GM20000 (cell line): Measurements from ENCODE around the gene PPP1R16B.

ENCODE experiments used
- DNase-seq: peaks from one replicate; pipeline ENCODE4 v3.0.0; 2012; ENCODE audit warnings: low spot score
- CTCF ChIP-seq: IDR thresholded peaks from 2 replicates; pipeline ENCODE4 v1.5.1; 2012; ENCODE audit warnings: mild to moderate bottlenecking, control low read depth; ENCODE audit errors: extremely low read depth, missing control alignments

Gene PPP1R16B

GRCh38 chr20:38805502-38805957 is at the start of gene PPP1R16B:
Gene PPP1R16B, plus strand, starts transcription at chr20:38805697. Its CDS starts 30,229 bp downstream, at chr20:38835926.
- no peak for TF ChIP-seq CTCF
- DNase-seq, result peak; percentile 87

DNA sequence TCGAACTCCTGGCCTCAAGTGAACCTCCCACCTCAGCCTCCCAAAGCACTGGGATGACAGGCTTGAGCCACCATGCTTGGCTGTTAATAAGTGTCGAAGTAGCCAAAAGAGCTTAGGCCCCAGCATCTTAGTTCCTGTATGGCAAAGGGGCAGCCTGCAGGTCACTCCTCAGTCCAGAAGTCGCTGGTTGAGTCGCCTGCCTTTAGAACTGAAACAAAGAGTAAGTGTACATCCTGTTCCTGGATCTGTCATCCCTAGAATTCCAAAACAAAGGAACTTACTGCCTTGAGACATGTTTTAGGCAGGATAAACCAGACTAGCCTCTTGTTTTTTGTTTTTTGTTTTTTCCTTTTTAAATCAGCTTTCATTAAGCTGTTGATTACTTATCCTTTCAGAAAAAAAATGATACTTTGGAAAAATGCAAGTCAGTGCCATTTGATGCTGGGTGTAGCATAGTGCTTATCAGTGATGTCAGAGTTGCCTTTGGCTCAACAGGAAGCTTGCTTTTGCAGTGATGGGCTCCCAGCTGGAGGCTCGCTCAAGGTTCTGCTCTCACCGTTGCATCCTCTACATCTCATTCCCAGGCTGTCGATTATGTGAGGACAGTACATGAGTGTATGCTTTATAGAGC is 48.2 kb upstream of the PPP1R16B start:
- no peak for TF ChIP-seq CTCF
- DNase-seq, result no peak

- DNase-seq, result no peak
- no peak for TF ChIP-seq CTCF
Measured at GRCh38 chr20:38759106-38759505, 46.4 kb upstream of the PPP1R16B start.

DNA sequence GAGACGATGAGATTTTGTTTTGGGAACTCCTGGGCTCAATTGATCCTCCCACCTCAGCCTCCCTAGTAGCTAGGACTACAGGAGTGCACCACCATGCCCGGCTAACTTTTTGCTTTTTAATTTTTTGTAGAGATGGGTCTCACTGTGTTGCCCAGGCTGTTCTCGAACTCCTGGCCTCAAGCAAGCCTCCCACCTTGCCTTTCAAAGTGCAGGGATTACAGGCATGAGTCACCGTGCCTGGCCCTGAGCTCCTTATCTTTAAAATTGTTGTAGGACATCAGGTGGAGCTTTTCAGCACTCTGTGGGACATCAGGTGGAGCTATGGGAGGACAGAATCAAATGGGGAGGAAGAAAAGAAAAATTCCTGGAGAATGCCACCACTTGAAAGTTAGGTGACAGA is 44.5 kb upstream of the PPP1R16B start:
- TF ChIP-seq CTCF, result no peak
- no peak for DNase-seq

DNA sequence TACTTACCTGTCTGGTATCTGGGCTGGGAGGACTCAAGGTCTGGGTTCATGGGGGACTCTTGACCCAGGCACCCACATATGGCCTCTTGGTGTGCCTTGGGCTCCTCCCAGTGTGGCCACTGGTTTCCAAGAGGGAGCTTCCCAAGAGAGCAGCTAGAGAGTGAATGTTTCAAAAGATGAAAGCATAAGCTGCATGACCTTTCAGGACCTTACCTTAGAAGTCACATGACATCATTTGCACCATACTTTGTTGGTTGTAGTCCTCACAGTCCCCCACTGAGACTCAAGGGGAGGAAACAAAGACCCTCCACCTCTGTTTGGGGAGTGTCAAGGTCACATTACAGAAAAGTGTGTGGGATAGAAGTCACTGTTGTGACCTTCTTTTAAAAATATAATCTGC is 43.3 kb upstream of the PPP1R16B start:
- TF ChIP-seq CTCF, result no peak
- no peak for DNase-seq

- no peak for TF ChIP-seq CTCF
- no peak for DNase-seq
Measured at GRCh38 chr20:38763616-38764015, 41.9 kb upstream of the PPP1R16B start.

DNA sequence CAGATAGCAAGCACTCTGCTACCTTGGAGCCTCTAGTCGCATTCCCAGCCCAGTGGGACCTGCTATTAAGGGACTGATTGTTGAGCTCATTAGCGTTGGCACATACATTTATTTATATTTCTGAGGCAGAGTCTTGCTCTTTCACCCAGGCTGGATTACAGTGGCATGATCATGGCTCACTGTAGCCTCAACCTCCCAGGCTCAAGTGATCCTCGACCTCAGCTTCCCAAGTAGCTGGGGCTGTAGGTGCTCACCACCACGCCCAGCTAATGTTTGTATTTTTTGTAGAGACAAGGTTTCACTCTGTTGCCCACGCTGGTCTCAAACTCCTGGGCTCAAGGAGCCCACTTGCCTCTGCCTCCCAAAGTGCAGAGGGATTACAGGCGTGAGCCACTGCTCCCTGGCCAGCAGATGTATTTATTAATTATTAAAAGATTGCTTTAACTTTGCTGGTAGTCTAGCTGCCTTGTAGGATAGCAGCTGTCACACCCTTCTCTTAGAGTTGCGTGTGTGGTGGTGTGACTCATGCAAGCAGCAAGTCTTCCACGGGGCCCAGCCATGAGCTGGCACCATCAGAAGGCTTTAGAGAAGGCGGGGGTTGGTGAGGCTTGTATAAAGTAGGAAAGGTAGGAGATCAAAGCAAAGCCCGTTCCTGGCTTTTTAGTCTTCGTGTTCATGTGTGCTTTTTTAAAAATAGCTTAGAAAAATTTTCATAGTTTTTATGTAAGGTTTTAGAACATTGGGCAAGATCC is 40.8 kb upstream of the PPP1R16B start:
- no peak for TF ChIP-seq CTCF
- DNase-seq, result no peak
